ENCODE results near the gene FBXL4.
A peak's percentile ranks its signal among the peaks of the same experiment; 100 is the strongest.

The FBXL4 gene

DNA sequence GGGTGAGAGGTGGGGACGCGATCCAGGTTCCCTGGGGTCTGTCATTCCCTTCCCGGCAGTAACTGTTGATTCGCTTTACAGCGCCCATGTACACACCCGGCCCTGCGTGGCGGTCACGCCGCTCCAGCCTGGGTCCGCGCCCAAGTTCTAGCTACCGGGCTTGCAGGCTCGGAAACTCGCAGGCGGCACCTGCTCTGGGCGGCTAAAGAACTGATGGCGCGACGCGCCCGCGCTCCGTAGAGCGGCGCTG is 114.8 kb downstream of the FBXL4 start:
- H3K4me3 ChIP-seq (ENCODE audit: low read length): peak overlapping the region; percentile 31
- DNase-seq (ENCODE audit: low read depth): peak; percentile 33
- TF ChIP-seq, protein P1, sequence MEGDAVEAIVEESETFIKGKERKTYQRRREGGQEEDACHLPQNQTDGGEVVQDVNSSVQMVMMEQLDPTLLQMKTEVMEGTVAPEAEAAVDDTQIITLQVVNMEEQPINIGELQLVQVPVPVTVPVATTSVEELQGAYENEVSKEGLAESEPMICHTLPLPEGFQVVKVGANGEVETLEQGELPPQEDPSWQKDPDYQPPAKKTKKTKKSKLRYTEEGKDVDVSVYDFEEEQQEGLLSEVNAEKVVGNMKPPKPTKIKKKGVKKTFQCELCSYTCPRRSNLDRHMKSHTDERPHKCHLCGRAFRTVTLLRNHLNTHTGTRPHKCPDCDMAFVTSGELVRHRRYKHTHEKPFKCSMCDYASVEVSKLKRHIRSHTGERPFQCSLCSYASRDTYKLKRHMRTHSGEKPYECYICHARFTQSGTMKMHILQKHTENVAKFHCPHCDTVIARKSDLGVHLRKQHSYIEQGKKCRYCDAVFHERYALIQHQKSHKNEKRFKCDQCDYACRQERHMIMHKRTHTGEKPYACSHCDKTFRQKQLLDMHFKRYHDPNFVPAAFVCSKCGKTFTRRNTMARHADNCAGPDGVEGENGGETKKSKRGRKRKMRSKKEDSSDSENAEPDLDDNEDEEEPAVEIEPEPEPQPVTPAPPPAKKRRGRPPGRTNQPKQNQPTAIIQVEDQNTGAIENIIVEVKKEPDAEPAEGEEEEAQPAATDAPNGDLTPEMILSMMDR (IDR thresholded peaks at IDR 0.05; ENCODE audit: insufficient read depth, low read depth, low read length, missing control alignments): no peak

DNA sequence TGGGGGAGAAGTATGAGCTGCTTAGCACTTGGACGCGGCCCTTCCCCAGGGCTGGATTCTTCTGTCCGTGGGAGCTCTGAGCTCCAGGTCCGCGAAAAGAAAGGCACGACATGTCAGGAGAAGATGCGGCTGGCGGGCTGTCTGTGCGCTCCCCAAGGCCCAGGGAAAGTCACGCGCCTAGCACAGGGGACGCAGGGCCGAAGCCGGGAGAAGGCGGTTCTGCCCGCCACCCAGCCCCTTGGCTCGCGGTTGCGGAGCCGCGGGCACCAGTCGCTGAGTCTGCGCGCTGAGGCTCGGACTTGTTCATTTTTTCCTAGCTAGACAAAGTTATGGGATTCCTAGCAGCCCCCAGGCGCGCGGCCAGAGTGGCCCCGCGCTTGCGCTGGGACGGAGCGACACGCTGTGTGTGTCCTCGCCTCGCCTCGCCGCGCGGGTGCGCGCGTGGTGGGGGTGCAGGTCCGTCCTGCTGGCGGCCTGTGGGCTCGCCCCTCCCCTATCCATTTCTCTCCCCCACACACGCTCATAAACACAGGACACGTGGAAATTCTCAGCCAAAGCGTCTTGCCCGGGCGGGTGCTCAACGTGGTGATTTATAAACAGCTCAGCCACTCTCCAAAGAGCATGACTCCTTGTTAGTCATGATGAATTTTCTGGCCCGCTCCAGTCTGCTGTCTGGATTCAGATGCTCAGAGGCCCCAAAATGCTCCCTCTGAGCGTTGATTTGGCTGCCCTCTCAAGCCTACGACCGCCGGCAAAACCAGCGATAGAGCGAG is 115.3 kb downstream of the FBXL4 start:
- peak overlapping the region; percentile 31 for H3K4me3 ChIP-seq (ENCODE audit: low read length)
- peak; percentile 89 for DNase-seq (ENCODE audit: low read depth)
- TF ChIP-seq, protein P1 (IDR thresholded peaks at IDR 0.05; ENCODE audit: insufficient read depth, low read depth, low read length, missing control alignments): no peak

DNA sequence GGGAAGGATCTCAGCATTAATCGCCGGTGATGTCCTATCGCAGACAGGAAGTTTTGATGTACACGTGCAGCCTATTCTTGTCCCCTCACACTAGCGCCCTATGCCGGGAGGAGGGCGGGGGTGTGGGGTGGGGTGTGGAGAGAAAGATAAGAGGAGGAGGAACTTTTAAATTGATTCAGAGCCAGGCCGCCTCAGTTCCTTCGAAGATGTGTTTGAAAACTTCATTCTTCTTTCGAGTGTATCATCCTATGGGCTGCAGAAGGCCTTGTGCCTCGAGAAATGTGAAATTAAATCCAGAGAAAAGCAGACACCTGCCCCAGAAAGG is 115.8 kb downstream of the FBXL4 start:
- TF ChIP-seq, protein P1 (IDR thresholded peaks at IDR 0.05; ENCODE audit: insufficient read depth, low read depth, low read length, missing control alignments): no peak
- H3K4me3 ChIP-seq (ENCODE audit: low read length): no peak overlapping the region
- DNase-seq (ENCODE audit: low read depth): no peak

DNA sequence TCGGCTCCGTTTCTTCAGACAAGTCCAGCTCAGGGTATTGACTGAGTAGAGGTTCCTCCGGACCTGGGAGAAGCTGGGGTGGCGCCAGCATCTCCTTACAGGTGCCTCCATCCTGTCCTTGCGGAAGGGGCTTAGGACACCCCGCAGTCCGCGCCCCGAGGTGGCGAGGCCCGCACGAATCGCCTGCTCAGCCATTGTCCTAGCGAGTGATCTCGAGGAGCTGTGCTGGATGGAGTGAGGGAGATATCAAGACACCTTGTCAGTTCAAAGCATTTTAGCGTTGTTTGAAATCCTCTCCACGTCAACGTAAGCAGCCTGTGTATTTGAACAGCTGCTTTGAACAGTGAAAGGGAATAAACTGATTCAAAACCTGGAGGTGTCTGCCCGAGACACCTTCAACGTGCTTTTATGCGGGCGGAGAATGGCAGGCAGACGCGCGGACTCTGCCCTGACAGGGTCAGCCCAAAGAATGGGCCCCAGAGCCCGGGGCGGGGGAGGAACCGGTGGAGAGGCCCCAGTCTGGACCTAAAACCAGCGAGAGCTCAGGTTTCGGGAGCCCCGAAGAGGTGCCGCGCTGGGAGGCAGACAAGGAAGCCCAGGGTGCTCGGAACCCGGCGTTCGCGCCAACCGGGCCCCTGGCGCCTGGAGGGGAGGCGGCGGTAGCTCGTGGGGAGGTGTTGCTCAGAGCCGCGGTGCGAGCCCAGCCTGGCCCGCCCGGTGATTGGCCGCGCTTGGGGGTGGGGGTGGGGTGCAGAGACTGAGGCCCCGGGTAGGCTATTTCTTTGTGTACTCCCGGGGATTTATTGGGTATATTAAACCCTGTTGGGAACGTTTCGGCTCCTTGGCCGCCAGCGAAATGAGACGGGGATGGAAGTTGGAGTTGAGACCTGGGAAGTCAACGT is 116.4 kb downstream of the FBXL4 start:
- no peak overlapping the region for H3K4me3 ChIP-seq (ENCODE audit: low read length)
- DNase-seq (ENCODE audit: low read depth): no peak
- TF ChIP-seq, protein P1 (IDR thresholded peaks at IDR 0.05; ENCODE audit: insufficient read depth, low read depth, low read length, missing control alignments): no peak

DNA sequence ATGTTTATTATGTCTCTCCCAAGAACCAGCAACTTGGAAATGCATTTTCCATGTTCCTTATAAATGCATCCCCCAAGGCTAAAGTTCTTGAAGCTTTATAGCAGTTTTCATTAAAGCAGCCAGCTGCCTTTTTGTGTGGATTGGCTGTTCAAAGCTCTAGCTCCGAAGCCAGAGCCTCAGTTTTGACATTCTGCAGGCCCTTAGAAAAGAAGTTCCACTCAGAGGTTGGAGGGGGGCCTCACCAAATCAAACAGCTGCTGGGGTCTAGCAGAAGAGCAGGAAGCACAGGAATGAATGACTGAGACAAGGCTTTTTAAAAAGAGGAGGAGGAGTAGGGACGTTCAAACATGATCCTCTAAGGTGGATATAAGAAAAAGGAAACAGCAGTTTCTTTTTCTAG is 117.6 kb downstream of the FBXL4 start:
- DNase-seq (ENCODE audit: low read depth): no peak
- TF ChIP-seq, protein P1 (IDR thresholded peaks at IDR 0.05; ENCODE audit: insufficient read depth, low read depth, low read length, missing control alignments): no peak
- no peak overlapping the region for H3K4me3 ChIP-seq (ENCODE audit: low read length)

DNA sequence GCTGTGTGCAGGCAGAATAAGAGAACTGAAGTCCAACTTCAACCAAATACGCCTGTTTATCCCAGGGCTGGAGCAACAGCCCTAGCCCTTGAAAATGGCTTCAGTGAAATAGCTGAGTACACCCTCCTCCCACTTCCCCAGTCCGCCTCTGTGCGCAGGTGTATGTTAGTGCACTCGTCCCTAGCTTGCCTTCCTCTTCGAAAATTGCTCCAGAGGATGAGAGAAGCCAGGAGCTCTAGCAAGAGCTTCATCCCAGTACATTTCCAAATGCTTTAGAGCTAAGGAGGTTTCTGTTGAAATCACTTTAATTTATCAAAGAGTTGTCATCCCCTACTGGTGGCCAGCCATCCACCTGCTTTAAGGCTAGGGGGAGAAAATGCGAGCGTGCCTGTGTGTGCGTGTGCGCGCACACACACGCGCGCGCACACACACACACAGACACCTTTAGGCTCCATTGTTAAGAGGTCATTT is 118.8 kb downstream of the FBXL4 start:
- TF ChIP-seq, protein P1 (IDR thresholded peaks at IDR 0.05; ENCODE audit: insufficient read depth, low read depth, low read length, missing control alignments): no peak
- H3K4me3 ChIP-seq (ENCODE audit: low read length): no peak overlapping the region
- DNase-seq (ENCODE audit: low read depth): no peak

All from epithelial cell of esophagus (primary cell).